IgD-negative memory B cell (primary cell): Measurements from ENCODE around the gene MYO15B. TPM values are rescaled to one million over a fixed set of nuclear protein-coding genes. Genes with fewer than 3 reads are reported as not detected.
A peak's percentile ranks its signal among the peaks of the same experiment; 100 is the strongest.
"Not testable (repeated sequence)": the region's sequence is repeated elsewhere in the genome, so short reads cannot be mapped to it uniquely, and the experiment has no call there.

Experiments used
- H3K27ac Mint-ChIP-seq, 3 donors: one replicate each; pipeline ENCODE4 v1.8.0; 2020 to 2022; ENCODE audit warnings: mild to moderate bottlenecking in 3 of 3, mixed read lengths in 3 of 3, moderate library complexity in 1 of 3
- H3K27me3 Mint-ChIP-seq: one replicate; pipeline ENCODE4 v1.8.0; 2021; ENCODE audit warnings: mixed read lengths
- H3K36me3 Mint-ChIP-seq: one replicate; pipeline ENCODE4 v1.8.0; 2020; ENCODE audit warnings: mild to moderate bottlenecking, mixed read lengths
- H3K4me1 Mint-ChIP-seq, 3 donors: one replicate each; pipeline ENCODE4 v1.8.0; 2020 to 2022; ENCODE audit warnings: mixed read lengths in 3 of 3, mild to moderate bottlenecking in 1 of 3
- H3K4me3 Mint-ChIP-seq, 4 donors: one replicate each; pipeline ENCODE4 v1.8.0; 2020 to 2022; ENCODE audit warnings: mild to moderate bottlenecking in 4 of 4, mixed read lengths in 4 of 4, moderate library complexity in 3 of 4
- H3K9me3 Mint-ChIP-seq, 3 donors: one replicate each; pipeline ENCODE4 v1.8.0; 2020 to 2021; ENCODE audit warnings: mixed read lengths in 3 of 3, mild to moderate bottlenecking in 1 of 3
- polyA plus RNA-seq: library from polyadenylated mRNA; unstranded; fragments of 300-500 nt; fragmentation: Illumina TruSeq; gene quantifications from one replicate; pipeline ENCODE4 v1.2.3, GENCODE V29; 2021

MYO15B gene
- polyA plus RNA-seq, 1 donor from 2014 or later: 2.4 TPM

DNA sequence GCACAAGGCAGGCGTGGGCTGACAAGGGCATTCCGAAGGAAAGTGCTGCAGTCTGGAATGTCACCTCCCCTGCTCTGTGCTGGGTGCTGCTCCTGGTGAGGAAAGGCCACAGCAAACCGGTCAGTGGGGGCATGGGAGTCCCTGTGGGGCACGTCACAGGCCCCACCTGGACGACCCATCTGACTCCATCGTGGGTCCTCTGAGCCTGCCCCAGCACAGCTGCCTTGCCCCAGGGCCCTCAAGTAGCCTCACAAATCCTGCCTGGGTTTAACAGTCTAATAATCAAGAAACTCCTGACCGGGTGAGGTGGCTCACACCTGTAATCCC is 2.8 kb upstream of the MYO15B start:
- no peaks in the 10 kb centered on the region for H3K36me3 Mint-ChIP-seq
- H3K9me3 Mint-ChIP-seq: peaks cover 0 to 3% (median 3%) of the 10 kb centered on the region in 3 donors
- H3K4me3 Mint-ChIP-seq: peak overlapping the region in 1 of 4 donors; percentile 92
- H3K4me1 Mint-ChIP-seq: peaks cover 0 to 8% (median 1%) of the 10 kb centered on the region in 3 donors
- H3K27ac Mint-ChIP-seq: no peak overlapping the region
- peaks cover 4% of the 10 kb centered on the region for H3K27me3 Mint-ChIP-seq

DNA sequence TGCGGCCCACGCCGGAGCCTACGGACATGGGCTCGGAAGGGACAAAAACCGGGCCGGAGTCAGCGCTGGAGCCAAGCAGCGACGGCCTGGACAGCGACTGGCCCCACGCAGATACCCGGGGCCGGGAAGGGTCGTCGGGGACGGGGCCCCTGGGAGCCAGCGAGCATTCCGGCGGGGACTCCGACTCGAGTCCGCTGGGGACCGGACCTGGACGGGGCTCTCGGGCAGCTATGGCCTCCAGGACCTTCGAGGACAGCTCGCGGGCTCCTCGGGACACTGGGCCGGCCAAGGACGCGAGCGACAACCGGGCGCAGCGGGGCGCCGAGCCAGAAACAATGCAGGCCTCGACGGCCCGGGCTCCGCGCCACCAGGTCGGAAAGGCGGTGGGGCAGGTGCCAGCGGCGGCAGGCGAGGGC is 1.0 kb downstream of the MYO15B start:
- H3K4me3 Mint-ChIP-seq: peak overlapping the region; percentile 68 to 94 (median 84)
- peaks cover 5 to 10% (median 9%) of the 10 kb centered on the region in 3 donors for H3K4me1 Mint-ChIP-seq
- no peaks in the 10 kb centered on the region for H3K27me3 Mint-ChIP-seq
- no peaks in the 10 kb centered on the region for H3K9me3 Mint-ChIP-seq
- H3K36me3 Mint-ChIP-seq: no peaks in the 10 kb centered on the region
- H3K27ac Mint-ChIP-seq: peak overlapping the region in 1 of 3 donors; percentile 45

DNA sequence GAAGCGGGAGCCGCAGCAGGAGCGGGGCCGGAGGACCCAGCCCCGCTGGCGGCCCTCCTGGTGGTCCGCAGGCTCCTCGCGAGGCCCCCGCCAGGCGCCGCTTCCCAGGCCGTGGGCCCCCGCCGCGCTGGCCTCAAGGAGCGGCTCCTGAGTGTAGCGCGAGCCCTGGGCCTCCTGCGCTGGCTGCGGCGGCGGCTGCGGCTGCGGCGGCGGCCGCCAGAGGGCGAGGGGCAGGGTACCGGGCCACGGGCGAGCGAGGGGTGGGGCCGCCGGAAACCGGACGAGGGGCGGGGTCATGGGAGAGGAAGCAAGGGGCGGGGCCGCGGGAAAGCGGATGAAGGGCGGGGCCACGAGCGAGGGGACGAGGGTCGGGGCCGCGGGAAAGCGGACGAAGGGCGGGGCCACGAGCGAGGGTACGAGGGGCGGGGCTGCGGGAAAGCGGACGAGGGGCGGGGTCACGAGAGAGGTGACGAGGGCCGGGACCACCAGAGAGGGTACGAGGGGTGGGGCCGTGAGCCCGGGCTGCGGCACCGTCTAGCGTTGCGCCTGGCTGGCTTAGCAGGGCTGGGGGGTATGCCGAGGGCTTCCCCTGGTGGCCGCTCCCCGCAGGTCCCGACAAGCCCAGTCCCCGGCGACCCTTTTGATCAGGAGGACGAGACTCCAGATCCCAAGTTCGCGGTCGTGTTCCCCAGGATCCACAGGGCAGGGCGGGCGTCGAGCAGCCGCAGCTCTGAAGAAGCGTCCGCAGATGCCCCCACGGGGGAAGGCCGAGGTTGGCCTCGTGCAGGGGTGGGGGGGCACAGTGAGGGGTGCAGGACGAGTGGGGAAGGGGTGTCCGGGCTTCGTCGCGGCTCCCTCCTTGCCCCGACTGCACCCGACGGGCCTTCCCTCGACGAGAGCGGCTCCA is 1.7 kb downstream of the MYO15B start:
- peaks cover 5 to 10% (median 9%) of the 10 kb centered on the region in 3 donors for H3K4me1 Mint-ChIP-seq
- peak overlapping the region in 1 of 3 donors; percentile 32 for H3K27ac Mint-ChIP-seq
- H3K27me3 Mint-ChIP-seq: no peaks in the 10 kb centered on the region
- no peaks in the 10 kb centered on the region for H3K9me3 Mint-ChIP-seq
- H3K4me3 Mint-ChIP-seq: peak overlapping the region; percentile 73 to 93 (median 76)
- H3K36me3 Mint-ChIP-seq: no peaks in the 10 kb centered on the region

GRCh38 chr17:75589919-75590303 is 2.3 kb downstream of the MYO15B start:
- Mint-ChIP-seq H3K27me3 (no peaks in the 10 kb centered on the region), H3K4me1 (peaks cover 5 to 10% (median 9%) of the 10 kb centered on the region in 3 donors), H3K36me3 (no peaks in the 10 kb centered on the region), H3K27ac (peak overlapping the region in 1 of 3 donors; percentile 85), H3K9me3 (no peaks in the 10 kb centered on the region), H3K4me3 (peak overlapping the region in 3 of 4 donors; percentile 32 to 81 (median 57))

GRCh38 chr17:75590314-75590761 is 2.7 kb downstream of the MYO15B start:
- peak overlapping the region in 3 of 4 donors; percentile 32 to 81 (median 57) for H3K4me3 Mint-ChIP-seq
- no peaks in the 10 kb centered on the region for H3K27me3 Mint-ChIP-seq
- peaks cover 5 to 10% (median 9%) of the 10 kb centered on the region in 3 donors for H3K4me1 Mint-ChIP-seq
- peak overlapping the region in 1 of 3 donors; percentile 85 for H3K27ac Mint-ChIP-seq
- no peaks in the 10 kb centered on the region for H3K36me3 Mint-ChIP-seq
- H3K9me3 Mint-ChIP-seq: no peaks in the 10 kb centered on the region

DNA sequence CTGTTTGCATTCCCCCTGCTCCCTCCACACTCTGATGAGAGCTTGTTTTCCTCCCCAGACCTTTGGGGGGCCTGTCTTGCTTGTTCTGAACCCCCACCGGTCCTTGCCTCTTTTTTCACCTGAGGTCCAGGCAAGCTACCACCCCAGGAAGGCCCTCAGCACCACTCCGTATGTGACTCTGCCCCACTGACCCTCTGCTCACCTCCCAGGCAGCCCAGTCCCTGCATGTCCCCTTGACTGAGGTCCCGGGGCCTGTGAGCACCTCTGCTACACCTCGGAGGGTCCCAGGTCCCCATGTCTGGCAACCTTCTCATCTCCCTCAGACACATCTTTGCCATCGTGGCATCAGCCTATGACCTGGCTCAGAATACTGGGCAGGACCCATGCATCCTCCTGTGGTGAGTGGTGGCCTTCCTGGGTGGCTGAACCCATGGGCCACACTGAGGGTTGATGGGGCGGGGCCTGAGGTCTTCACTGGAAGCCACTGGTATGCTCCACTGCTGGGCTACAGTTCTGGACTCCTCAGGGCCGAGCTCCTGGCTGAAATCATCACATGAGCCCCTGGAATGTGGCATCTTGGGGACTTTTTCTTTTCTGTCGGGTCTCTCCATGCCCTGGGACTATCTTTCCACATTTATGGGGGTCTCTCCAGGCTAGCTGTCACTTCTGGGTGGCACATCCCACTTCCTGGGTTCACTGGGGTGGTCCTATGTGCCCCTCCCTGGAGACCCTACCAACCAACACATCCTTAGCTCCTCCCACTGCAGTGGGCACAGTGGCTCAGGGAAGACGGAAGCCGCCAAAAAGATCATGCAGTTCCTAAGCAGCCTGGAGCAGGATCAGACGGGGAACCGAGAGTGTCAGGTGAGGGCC is 3.5 kb downstream of the MYO15B start:
- no peaks in the 10 kb centered on the region for H3K36me3 Mint-ChIP-seq
- peak overlapping the region in 1 of 3 donors; percentile 85 for H3K27ac Mint-ChIP-seq
- H3K9me3 Mint-ChIP-seq: no peaks in the 10 kb centered on the region
- peak overlapping the region in 3 of 4 donors; percentile 27 to 81 (median 48) for H3K4me3 Mint-ChIP-seq
- peaks cover 5 to 9% (median 7%) of the 10 kb centered on the region in 3 donors for H3K4me1 Mint-ChIP-seq
- H3K27me3 Mint-ChIP-seq: no peaks in the 10 kb centered on the region

- Mint-ChIP-seq H3K27me3 (no peaks in the 10 kb centered on the region), H3K4me3 (peak overlapping the region in 1 of 4 donors; percentile 81), H3K27ac (peak overlapping the region in 1 of 3 donors; percentile 25), H3K4me1 (peaks cover 3 to 9% (median 6%) of the 10 kb centered on the region in 3 donors), H3K36me3 (no peaks in the 10 kb centered on the region), H3K9me3 (no peaks in the 10 kb centered on the region)
Observed at GRCh38 chr17:75591722-75592302, 4.2 kb downstream of the MYO15B start.

DNA sequence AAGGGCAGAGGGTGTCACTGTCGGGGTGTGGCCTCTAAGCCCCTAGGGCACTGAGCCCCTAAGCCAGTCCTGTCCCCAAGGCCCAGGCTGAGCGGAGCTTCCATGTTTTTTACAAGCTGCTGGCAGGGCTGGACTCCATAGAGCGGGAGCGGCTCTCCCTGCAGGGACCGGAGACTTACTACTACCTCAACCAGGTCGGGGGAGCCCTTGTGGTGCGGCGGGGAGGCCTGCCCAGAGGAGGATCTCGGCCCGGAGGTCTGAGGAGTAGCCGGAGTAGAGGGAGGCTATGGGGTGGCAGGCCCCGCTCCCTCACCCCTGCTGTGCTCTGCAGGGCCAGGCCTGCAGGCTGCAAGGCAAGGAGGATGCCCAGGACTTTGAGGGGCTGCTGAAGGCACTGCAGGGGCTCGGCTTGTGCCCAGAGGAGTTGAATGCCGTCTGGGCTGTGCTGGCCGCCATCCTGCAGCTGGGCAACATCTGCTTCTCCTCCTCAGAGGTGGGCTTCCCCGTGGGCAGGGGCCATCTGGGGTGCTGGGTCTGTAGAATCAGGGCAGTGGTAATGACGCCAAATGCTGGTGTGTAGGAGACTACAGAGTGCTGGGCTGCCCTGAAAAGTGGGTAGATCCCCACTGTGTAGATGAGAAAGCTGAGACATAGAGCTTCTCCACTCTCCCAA is 4.9 kb downstream of the MYO15B start:
- Mint-ChIP-seq H3K4me1 (peaks cover 3 to 9% (median 6%) of the 10 kb centered on the region in 3 donors), H3K27me3 (no peaks in the 10 kb centered on the region), H3K36me3 (no peaks in the 10 kb centered on the region), H3K9me3 (no peaks in the 10 kb centered on the region), H3K27ac (peak overlapping the region in 1 of 3 donors; percentile 39), H3K4me3 (peak overlapping the region in 2 of 4 donors; percentile 23 to 29)

GRCh38 chr17:75593430-75593829 is 5.8 kb downstream of the MYO15B start:
- not testable (repeated sequence) for H3K9me3 Mint-ChIP-seq, H3K27me3 Mint-ChIP-seq, H3K27ac Mint-ChIP-seq, H3K36me3 Mint-ChIP-seq, H3K4me3 Mint-ChIP-seq, H3K4me1 Mint-ChIP-seq

- no peaks in the 10 kb centered on the region for H3K36me3 Mint-ChIP-seq
- H3K27ac Mint-ChIP-seq: no peak overlapping the region
- peaks cover 3 to 10% (median 6%) of the 10 kb centered on the region in 3 donors for H3K4me1 Mint-ChIP-seq
- H3K4me3 Mint-ChIP-seq: no peak overlapping the region
- no peaks in the 10 kb centered on the region for H3K27me3 Mint-ChIP-seq
- no peaks in the 10 kb centered on the region for H3K9me3 Mint-ChIP-seq
Observed at GRCh38 chr17:75594499-75595283, 7.1 kb downstream of the MYO15B start.

DNA sequence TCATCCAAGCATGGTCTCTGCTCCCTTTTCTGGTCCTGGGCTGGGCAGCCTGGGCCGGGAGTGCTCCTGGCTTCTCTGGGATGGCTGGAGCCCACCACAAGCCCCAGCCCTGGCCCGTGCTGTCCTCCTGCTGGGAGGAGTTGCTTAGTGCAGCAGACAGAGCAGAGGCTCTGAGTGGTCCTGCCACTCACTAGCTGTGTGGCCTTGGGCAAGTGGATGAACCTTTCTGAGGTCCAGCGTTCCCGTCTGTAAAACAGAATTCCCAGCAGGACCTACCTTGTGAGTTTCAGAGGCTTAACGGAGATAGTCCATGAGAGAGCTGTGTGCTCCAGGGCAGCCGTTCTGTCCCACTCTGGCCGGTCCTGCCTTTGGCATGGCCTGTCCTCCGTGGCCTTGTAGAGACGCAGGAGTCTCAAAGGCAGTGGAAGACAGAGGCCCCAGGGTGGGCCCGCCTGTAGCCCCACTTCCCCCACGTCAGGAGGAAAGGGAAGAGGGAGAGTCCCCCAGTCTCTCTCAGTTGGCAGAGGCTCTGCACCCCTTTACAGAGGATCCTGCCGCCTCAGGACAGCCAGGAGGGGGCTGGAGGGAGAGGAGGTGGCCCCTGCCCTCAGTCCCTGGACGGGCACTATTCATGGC is 7.8 kb downstream of the MYO15B start:
- no peaks in the 10 kb centered on the region for H3K36me3 Mint-ChIP-seq
- no peaks in the 10 kb centered on the region for H3K9me3 Mint-ChIP-seq
- H3K4me3 Mint-ChIP-seq: no peak overlapping the region
- H3K27me3 Mint-ChIP-seq: no peaks in the 10 kb centered on the region
- H3K4me1 Mint-ChIP-seq: peaks cover 1 to 6% (median 6%) of the 10 kb centered on the region in 3 donors
- H3K27ac Mint-ChIP-seq: no peak overlapping the region

GRCh38 chr17:75595920-75596313 is 8.3 kb downstream of the MYO15B start:
- Mint-ChIP-seq H3K27ac (no peak overlapping the region), H3K4me3 (no peak overlapping the region), H3K36me3 (no peaks in the 10 kb centered on the region), H3K9me3 (no peaks in the 10 kb centered on the region), H3K27me3 (no peaks in the 10 kb centered on the region), H3K4me1 (peaks cover 0 to 4% (median 3%) of the 10 kb centered on the region in 3 donors)

GRCh38 chr17:75596320-75597087 is 8.9 kb downstream of the MYO15B start:
- no peaks in the 10 kb centered on the region for H3K9me3 Mint-ChIP-seq
- H3K4me3 Mint-ChIP-seq: no peak overlapping the region
- no peaks in the 10 kb centered on the region for H3K36me3 Mint-ChIP-seq
- H3K27me3 Mint-ChIP-seq: no peaks in the 10 kb centered on the region
- H3K27ac Mint-ChIP-seq: no peak overlapping the region
- H3K4me1 Mint-ChIP-seq: peaks cover 0 to 3% (median 2%) of the 10 kb centered on the region in 3 donors
